Measurements from ENCODE around the gene GPR137. TPM values are rescaled to one million over a fixed set of nuclear protein-coding genes. Genes with fewer than 3 reads are reported as not detected.

The GPR137 gene
- total and polyA plus RNA-seq, 2 experiments from 2014 or later, result 16.3 to 32.5 TPM

GRCh38 chr11:64324692-64325469, 39.2 kb downstream of the GPR137 start (continued):
- TF ChIP-seq ZNF462 (CRISPR knock-in tag; IDR thresholded peaks at IDR 0.05), result no peak

GRCh38 chr11:64327375-64327774, 41.7 kb downstream of the GPR137 start:
- no peak overlapping the region for H3K4me3 ChIP-seq
- Mint-ChIP-seq H3K27me3 (ENCODE audit: insufficient read depth, low read depth, poor library complexity) (peaks cover 3% of the 10 kb centered on the region), H3K27ac (no peak overlapping the region), H3K9me3 (no peaks in the 10 kb centered on the region), H3K36me3 (ENCODE audit: low read depth) (no peaks in the 10 kb centered on the region), H3K4me1 (peaks cover 17% of the 10 kb centered on the region), H3K4me3 (no peak overlapping the region)
- TF ChIP-seq JUNB (IDR thresholded peaks at IDR 0.05; ENCODE audit: unreplicated experiment), result no peak
- ATAC-seq, result no peak
- no peaks in the 10 kb centered on the region for H3K9me2 ChIP-seq (ENCODE audit: insufficient read depth)
- H3K4me2 ChIP-seq, result no peak overlapping the region
- no peak overlapping the region for H2AFZ ChIP-seq
- no peaks in the 10 kb centered on the region for H3K27me3 ChIP-seq (ENCODE audit: insufficient read depth)
- H3K79me2 ChIP-seq (replicated peaks; ENCODE audit: insufficient read depth), result no peaks in the 10 kb centered on the region
- H3K36me3 ChIP-seq (ENCODE audit: insufficient read depth), result no peaks in the 10 kb centered on the region
- H3K4me1 ChIP-seq (ENCODE audit: insufficient read depth), result peaks cover 8% of the 10 kb centered on the region
- no peak for DNase-seq (ENCODE audit: low spot score)
- 0 out of 2 replicates have a peak, but pooled peaks cover 8% of the 10 kb centered on the region for H3F3A ChIP-seq (replicated peaks; ENCODE audit: low read depth)
- no peaks in the 10 kb centered on the region for H4K20me1 ChIP-seq (replicated peaks; ENCODE audit: insufficient read depth)
- H3K27ac ChIP-seq (ENCODE audit: low read depth), result no peak overlapping the region

- Mint-ChIP-seq H3K4me3 (no peak overlapping the region), H3K36me3 (ENCODE audit: low read depth) (no peaks in the 10 kb centered on the region), H3K27ac (no peak overlapping the region), H3K9me3 (no peaks in the 10 kb centered on the region), H3K27me3 (ENCODE audit: insufficient read depth, low read depth, poor library complexity) (peaks cover 4% of the 10 kb centered on the region), H3K4me1 (peaks cover 17% of the 10 kb centered on the region)
- ATAC-seq (no peak), DNase-seq (ENCODE audit: low spot score) (no peak)
- TF ChIP-seq ZNF114 (CRISPR knock-in tag; IDR thresholded peaks at IDR 0.05), result no peak
- 0 out of 2 replicates have a peak, but pooled peaks cover 8% of the 10 kb centered on the region for H3F3A ChIP-seq (replicated peaks; ENCODE audit: low read depth)
- no peak overlapping the region for H3K27ac ChIP-seq (ENCODE audit: low read depth)
- no peaks in the 10 kb centered on the region for H3K79me2 ChIP-seq (replicated peaks; ENCODE audit: insufficient read depth)
- H3K27me3 ChIP-seq (ENCODE audit: insufficient read depth), result no peaks in the 10 kb centered on the region
- no peaks in the 10 kb centered on the region for H3K36me3 ChIP-seq (ENCODE audit: insufficient read depth)
- H2AFZ ChIP-seq, result no peak overlapping the region
- H3K4me1 ChIP-seq (ENCODE audit: insufficient read depth), result peaks cover 8% of the 10 kb centered on the region
- no peaks in the 10 kb centered on the region for H3K9me2 ChIP-seq (ENCODE audit: insufficient read depth)
- H3K4me3 ChIP-seq, result no peak overlapping the region
- H3K4me2 ChIP-seq, result no peak overlapping the region
- H4K20me1 ChIP-seq (replicated peaks; ENCODE audit: insufficient read depth), result no peaks in the 10 kb centered on the region
Measured at GRCh38 chr11:64327993-64328392, 42.3 kb downstream of the GPR137 start.

Data from GM23338 (cell line).